HepG2 (cell line): ENCODE measurements around the gene NXT1. TPM values are rescaled to one million over a fixed set of nuclear protein-coding genes. Genes with fewer than 3 reads are reported as not detected.

Source experiments
- AGO1 ChIP-seq: fragments of 200-400 bp; formaldehyde crosslinking; IDR thresholded peaks from 2 replicates; pipeline ENCODE4 v1.6.1; 2017; ENCODE audit warnings: mild to moderate bottlenecking, low read depth, low read length, moderate library complexity; ENCODE audit not compliant: poor library complexity, severe bottlenecking
- AGO2 ChIP-seq: fragments of 200-400 bp; formaldehyde crosslinking; optimal IDR thresholded peaks from 2 replicates; pipeline ENCODE3; 2017; ENCODE audit warnings: mild to moderate bottlenecking, low read depth, low read length, moderate library complexity
- ARID5B ChIP-seq: IDR thresholded peaks from 2 replicates; pipeline ENCODE4 v1.4.0; 2020; ENCODE audit warnings: mild to moderate bottlenecking, missing genetic modification reagents
- FOXO1 ChIP-seq: sonication (generic); formaldehyde crosslinking; IDR thresholded peaks from 2 replicates; pipeline ENCODE4 v1.4.0; 2020; ENCODE audit warnings: missing genetic modification reagents
- GATAD2A ChIP-seq: IDR thresholded peaks from 2 replicates; pipeline ENCODE4 v1.6.1; 2016
- HES4 ChIP-seq: sonication (generic); formaldehyde crosslinking; IDR thresholded peaks from 2 replicates; pipeline ENCODE4 v1.9.0; 2021; ENCODE audit warnings: mild to moderate bottlenecking, missing genetic modification reagents, borderline replicate concordance
- MXI1 ChIP-seq: IDR thresholded peaks from 3 replicates; pipeline ENCODE4 v1.6.1; 2012; ENCODE audit warnings: low read depth, low read length, inconsistent platforms, borderline replicate concordance
- PBX2 ChIP-seq: IDR thresholded peaks from 2 replicates; pipeline ENCODE4 v1.6.1; 2016; ENCODE audit warnings: control low read depth
- RAD51 ChIP-seq: fragments of 450-650 bp; IDR thresholded peaks from 2 replicates; pipeline ENCODE4 v1.6.1; 2016; ENCODE audit warnings: borderline replicate concordance
- SRSF9 ChIP-seq: fragments of 200-400 bp; formaldehyde crosslinking; IDR thresholded peaks from 2 replicates; pipeline ENCODE4 v1.6.1; 2018; ENCODE audit warnings: borderline replicate concordance, mild to moderate bottlenecking, low read depth, low read length; ENCODE audit not compliant: insufficient read depth, poor library complexity, severe bottlenecking
- TFAP4 ChIP-seq: sonication (generic); IDR thresholded peaks from 2 replicates; pipeline ENCODE4 v1.6.1; 2016; ENCODE audit warnings: low read depth, borderline replicate concordance
- ZBTB39 ChIP-seq: sonication (generic); formaldehyde crosslinking; IDR thresholded peaks from 2 replicates; pipeline ENCODE4 v1.5.0; 2020; ENCODE audit warnings: missing genetic modification reagents
- ZNF350 ChIP-seq: sonication (generic); formaldehyde crosslinking; IDR thresholded peaks from 2 replicates; pipeline ENCODE4 v1.4.0; 2020; ENCODE audit warnings: mild to moderate bottlenecking, low read depth, missing genetic modification reagents, borderline replicate concordance
- ZNF354B ChIP-seq: sonication (generic); formaldehyde crosslinking; IDR thresholded peaks from 2 replicates; pipeline ENCODE4 v1.8.0; 2022; ENCODE audit warnings: mild to moderate bottlenecking, missing genetic modification reagents
- ZNF768 ChIP-seq: sonication (generic); formaldehyde crosslinking; IDR thresholded peaks from 2 replicates; pipeline ENCODE4 v1.4.0; 2020; ENCODE audit warnings: missing genetic modification reagents
- ZSCAN25 ChIP-seq: sonication (generic); formaldehyde crosslinking; IDR thresholded peaks from 2 replicates; pipeline ENCODE4 v1.8.0; 2022; ENCODE audit warnings: mild to moderate bottlenecking, missing genetic modification reagents
- polyA plus RNA-seq, 8 experiments: library from polyadenylated mRNA; depleted of rRNA in 3 of 8; stranded (reverse) in 7 of 8; unstranded in 1 of 8; fragments of >200 nt; fragmentation: Illumina TruSeq in 4 of 8; extraction: Trizol in 4 of 8; gene quantifications; 2 replicates each; pipeline versions ENCODE4 v1.2.1 to v1.2.3, GENCODE V29; 2011 to 2016; ENCODE audit warnings: low read depth in 4 of 8, missing spikeins in 1 of 8, mixed read lengths in 1 of 8; ENCODE audit not compliant: insufficient read depth in 1 of 8
- total RNA-seq, 5 experiments: library from RNA; depleted of rRNA; stranded (reverse); fragments of >200 nt; fragmentation: Illumina TruSeq; extraction: Trizol; gene quantifications; 2 replicates each; pipeline ENCODE4 v1.2.3, GENCODE V29; 2016; ENCODE audit warnings: low read depth in 1 of 5
- TF ChIP-seq, protein P1 (sequence below): sonication (generic); formaldehyde crosslinking; IDR thresholded peaks from 2 replicates; pipeline ENCODE4 v1.4.0; 2020; ENCODE audit warnings: mild to moderate bottlenecking, missing genetic modification reagents
- TF ChIP-seq, protein P2 (sequence below): sonication (generic); formaldehyde crosslinking; IDR thresholded peaks from 2 replicates; pipeline ENCODE4 v1.9.0; 2021; ENCODE audit warnings: missing genetic modification reagents, mild to moderate bottlenecking, borderline replicate concordance
- TF ChIP-seq, protein P3 (sequence below): sonication (generic); formaldehyde crosslinking; conservative IDR thresholded peaks from 2 replicates; pipeline ENCODE4 v1.8.1; 2023; ENCODE audit warnings: missing genetic modification reagents

The NXT1 gene
- total and polyA plus RNA-seq, 2 of the 13 experiments (the other 11 are each of a cell fraction or from before 2014, with no cell fraction given): 35.6 to 65.9 TPM

- TF ChIP-seq ARID5B (CRISPR knock-in tag): no peak
- no peak for TF ChIP-seq RAD51
- TF ChIP-seq TFAP4: no peak
- TF ChIP-seq, protein P1, sequence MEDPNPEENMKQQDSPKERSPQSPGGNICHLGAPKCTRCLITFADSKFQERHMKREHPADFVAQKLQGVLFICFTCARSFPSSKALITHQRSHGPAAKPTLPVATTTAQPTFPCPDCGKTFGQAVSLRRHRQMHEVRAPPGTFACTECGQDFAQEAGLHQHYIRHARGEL (CRISPR knock-in tag): 0 out of 2 replicates have a peak, but pooled peaks have one; percentile 22
- peak; percentile 98 for TF ChIP-seq AGO2
- no peak for TF ChIP-seq ZNF350 (CRISPR knock-in tag)
- no peak for TF ChIP-seq SRSF9
- TF ChIP-seq ZNF768 (CRISPR knock-in tag): peak; percentile 41; the same call in 1 of the 2 replicates
- no peak for TF ChIP-seq MXI1
- TF ChIP-seq, protein P2, sequence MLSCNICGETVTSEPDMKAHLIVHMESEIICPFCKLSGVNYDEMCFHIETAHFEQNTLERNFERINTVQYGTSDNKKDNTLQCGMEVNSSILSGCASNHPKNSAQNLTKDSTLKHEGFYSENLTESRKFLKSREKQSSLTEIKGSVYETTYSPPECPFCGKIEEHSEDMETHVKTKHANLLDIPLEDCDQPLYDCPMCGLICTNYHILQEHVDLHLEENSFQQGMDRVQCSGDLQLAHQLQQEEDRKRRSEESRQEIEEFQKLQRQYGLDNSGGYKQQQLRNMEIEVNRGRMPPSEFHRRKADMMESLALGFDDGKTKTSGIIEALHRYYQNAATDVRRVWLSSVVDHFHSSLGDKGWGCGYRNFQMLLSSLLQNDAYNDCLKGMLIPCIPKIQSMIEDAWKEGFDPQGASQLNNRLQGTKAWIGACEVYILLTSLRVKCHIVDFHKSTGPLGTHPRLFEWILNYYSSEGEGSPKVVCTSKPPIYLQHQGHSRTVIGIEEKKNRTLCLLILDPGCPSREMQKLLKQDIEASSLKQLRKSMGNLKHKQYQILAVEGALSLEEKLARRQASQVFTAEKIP (CRISPR knock-in tag): no peak
- TF ChIP-seq ZBTB39 (CRISPR knock-in tag): no peak
- TF ChIP-seq, protein P3, sequence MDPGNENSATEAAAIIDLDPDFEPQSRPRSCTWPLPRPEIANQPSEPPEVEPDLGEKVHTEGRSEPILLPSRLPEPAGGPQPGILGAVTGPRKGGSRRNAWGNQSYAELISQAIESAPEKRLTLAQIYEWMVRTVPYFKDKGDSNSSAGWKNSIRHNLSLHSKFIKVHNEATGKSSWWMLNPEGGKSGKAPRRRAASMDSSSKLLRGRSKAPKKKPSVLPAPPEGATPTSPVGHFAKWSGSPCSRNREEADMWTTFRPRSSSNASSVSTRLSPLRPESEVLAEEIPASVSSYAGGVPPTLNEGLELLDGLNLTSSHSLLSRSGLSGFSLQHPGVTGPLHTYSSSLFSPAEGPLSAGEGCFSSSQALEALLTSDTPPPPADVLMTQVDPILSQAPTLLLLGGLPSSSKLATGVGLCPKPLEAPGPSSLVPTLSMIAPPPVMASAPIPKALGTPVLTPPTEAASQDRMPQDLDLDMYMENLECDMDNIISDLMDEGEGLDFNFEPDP (CRISPR knock-in tag): no peak
- peak; percentile 58 for TF ChIP-seq AGO1
- no peak for TF ChIP-seq PBX2 (CRISPR knock-in tag)
- TF ChIP-seq GATAD2A (CRISPR knock-in tag): no peak
- no peak for TF ChIP-seq HES4 (CRISPR knock-in tag)
- no peak for TF ChIP-seq ZNF354B (CRISPR knock-in tag)
- no peak for TF ChIP-seq FOXO1
- no peak for TF ChIP-seq ZSCAN25 (CRISPR knock-in tag)
Measured at GRCh38 chr20:23356203-23356602, 5.6 kb downstream of the NXT1 start (continued).
